GM19239 (cell line): ENCODE measurements around the gene CACNA2D3.

ENCODE experiments used
- DNase-seq: peaks from one replicate; pipeline ENCODE4 v3.0.0; 2011; ENCODE audit warnings: low spot score; ENCODE audit not compliant: insufficient read length
- FAIRE-seq: peaks from 2 replicates; lab custom pipeline; 2011; peaks lifted over from hg19 to GRCh38; lab: Jason Lieb, UNC

Gene CACNA2D3

GRCh38 chr3:54905920-54906319 lies 783.6 kb downstream of the CACNA2D3 start:
- no peak for FAIRE-seq

GRCh38 chr3:54906763-54907162 lies 784.4 kb downstream of the CACNA2D3 start:
- DNase-seq, result no peak
- no peak for FAIRE-seq

More at GRCh38 chr3:54905920-54906319, 783.6 kb downstream of the CACNA2D3 start:
- no peak for DNase-seq

- no peak for DNase-seq
- no peak for FAIRE-seq
These were observed 786.8 kb downstream of the CACNA2D3 start for GRCh38 chr3:54909191-54909590.

DNA sequence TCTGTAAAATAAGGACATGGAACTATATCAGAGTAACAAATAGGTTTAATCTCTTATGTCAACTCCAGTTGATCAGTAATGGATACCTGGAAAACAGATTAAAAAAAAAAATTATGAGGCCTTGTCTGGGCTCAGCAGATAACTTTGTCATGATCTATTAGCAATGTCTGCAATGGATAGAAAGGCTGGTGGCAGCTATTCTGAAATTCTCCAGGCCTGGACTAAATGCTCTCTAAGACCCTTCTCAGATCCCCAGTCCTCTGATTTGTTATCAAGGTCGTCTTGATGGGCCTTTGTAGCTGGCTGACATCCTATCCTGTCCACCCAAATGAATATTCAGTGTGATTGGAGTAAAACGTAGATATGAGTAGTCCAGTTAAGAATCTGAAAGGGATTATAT lies 791.8 kb downstream of the CACNA2D3 start:
- DNase-seq (no peak), FAIRE-seq (no peak)

DNA sequence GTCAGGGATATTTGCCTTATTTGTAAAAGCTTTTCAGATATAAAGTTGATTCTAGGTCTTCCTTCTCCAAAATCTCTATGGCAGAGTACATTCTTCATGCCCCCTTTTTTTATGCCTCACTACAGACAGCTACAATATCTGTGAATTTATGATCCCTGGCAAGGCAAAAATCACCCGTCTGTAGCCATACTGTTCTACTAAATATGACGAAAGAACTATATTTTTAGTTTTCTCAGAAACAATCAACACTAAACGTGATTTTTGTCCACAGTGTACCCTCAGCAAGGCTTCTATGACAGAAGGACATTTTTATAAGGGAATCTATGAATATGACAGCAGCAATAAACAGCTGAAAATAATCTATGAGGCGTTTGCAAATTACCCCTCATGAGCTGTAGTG lies 792.8 kb downstream of the CACNA2D3 start:
- DNase-seq, result no peak
- FAIRE-seq, result no peak

DNA sequence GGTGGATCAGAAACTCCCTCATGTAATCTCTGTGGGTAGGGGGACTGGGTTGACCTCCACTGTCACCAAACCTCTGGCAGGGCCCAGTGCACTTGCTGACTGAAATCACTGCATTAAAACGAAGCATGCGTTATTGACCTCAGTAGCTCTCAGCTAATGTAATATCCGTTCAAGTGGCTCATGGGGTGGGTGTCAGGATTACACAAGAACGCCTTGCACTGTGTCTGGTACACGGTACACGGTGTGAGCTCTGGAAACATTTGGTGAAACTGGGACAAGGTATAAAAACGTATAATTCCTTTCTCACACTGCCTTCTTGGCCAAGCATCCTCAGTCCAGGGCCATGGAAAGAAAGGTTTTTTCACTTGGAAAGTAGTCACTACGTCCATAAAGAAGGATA lies 793.6 kb downstream of the CACNA2D3 start:
- no peak for FAIRE-seq
- no peak for DNase-seq

- FAIRE-seq (no peak), DNase-seq (no peak)
These were observed 794.4 kb downstream of the CACNA2D3 start for GRCh38 chr3:54916732-54917131.

DNA sequence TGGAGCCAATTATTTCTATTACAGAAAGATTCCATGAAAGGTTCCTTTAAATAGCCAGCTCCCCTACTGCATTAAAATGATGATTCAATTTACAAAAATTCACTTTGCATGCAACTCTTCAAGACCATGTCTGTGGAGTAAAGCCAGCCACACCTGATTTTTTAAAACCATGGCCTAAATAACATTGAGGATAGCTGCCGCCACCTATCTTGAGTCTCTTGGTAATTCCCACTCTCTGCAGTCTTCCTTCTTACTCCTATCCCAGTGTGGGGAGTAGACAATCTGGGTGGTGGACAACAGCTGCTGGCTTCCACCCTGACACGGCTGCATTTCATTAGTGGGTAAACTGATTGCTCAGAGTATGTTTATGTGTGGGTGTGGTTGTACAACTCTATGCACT lies 794.8 kb downstream of the CACNA2D3 start:
- DNase-seq (no peak), FAIRE-seq (no peak)

- DNase-seq (no peak), FAIRE-seq (no peak)
These were observed 795.5 kb downstream of the CACNA2D3 start for GRCh38 chr3:54917862-54918261.

DNA sequence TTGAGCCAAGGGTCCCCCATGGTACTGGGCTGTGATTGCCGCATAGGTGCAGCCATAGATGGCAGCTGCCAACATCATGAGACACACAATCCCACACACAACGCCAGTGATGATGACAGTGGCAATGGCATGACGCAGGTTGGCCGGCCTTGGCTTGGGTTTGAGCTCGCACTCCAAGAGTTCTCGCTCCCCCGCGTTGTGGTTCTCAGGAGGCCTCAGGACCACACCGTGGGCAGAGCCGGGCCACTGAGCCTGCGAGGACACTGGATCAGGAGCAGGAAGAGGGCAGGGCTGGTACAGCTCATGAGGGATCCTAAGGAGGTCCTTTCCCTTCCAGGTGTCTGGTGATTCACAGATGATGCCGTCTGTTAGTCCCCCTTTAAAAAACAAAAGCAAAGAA lies 796.2 kb downstream of the CACNA2D3 start:
- FAIRE-seq (no peak), DNase-seq (no peak)

DNA sequence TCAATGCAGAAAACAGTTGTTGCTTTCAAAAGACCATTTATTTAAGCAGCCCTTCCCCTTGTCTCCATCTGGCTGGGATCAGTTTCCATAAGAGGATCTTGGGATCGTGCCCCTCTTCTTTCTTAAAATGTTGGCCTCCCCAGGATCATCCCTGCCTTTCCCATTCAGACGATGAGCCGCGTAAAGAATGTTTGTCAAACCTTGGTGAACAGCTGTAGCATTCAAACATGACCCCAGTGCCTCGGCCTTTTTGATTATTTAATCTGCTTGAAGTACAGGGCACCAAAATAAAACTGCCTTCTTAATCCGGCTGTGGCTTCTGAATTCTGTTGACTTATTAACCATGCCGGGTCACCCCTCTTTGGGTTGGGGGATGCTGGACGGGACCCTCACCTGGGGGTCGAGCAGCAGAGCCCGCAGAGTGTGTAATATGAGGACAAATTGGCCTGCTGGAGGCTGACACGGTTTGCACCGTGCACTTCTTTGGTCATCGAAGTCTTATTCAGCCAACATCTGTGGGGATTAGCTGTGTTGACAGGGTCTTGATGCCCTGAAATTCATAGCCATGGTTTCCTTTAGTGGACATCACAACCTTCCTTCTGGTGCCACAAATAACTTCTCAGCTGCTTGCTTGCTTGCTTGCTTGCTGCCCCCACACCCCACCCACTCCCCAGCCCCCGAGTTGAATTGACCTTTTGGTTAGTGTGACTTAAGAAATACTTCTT lies 805.9 kb downstream of the CACNA2D3 start, which contains the start of gene LRTM1:
TSS of gene LRTM1 (minus strand) at position 14 of the 725 bp plus-strand sequence. CDS start 148 bp downstream, outside the sequence.
- DNase-seq (no peak), FAIRE-seq (no peak)

DNA sequence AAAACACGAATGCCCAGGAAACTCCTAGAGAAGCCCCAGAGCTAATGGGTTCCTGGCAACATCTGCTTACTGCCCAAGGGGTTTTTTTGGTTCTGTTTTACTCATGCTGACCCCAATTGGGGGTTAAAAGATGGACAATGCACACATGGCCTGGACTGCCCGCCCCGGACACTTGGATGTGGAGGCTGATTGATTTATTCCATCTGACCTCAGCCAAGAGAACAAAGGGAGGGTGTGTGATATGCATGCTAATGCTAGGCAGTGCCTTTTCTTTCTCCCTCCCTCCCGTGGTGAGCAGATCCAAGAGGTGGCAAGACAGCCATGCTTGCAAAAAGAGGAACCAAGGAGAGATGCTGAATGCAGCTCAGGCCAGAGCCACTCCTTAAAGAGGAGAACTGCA lies 808.8 kb downstream of the CACNA2D3 start:
- DNase-seq (no peak), FAIRE-seq (no peak)

- FAIRE-seq (no peak), DNase-seq (no peak)
These were observed 810.3 kb downstream of the CACNA2D3 start for GRCh38 chr3:54932606-54933005.

- no peak for FAIRE-seq
- DNase-seq, result no peak
These were observed 813.5 kb downstream of the CACNA2D3 start for GRCh38 chr3:54935869-54936268.

DNA sequence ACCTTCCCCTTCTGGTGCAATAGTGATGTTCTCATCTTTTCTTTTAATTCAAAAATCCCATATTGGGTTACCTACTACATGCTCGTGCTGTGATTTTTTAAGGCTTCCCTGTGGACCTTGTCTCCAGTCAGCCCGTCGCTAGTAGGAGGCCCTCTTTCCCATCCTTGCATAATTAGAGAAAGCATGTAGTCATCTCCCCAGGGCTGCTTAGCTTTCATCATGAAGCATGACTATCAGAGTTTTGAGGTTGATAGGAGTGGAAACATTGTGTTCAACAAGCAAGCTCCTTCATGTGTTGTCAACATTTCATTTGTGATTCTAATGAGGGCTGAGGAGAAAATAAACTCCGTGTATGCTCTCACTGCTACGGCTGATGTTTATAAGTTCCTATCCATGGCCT lies 814.2 kb downstream of the CACNA2D3 start:
- DNase-seq (no peak), FAIRE-seq (no peak)

DNA sequence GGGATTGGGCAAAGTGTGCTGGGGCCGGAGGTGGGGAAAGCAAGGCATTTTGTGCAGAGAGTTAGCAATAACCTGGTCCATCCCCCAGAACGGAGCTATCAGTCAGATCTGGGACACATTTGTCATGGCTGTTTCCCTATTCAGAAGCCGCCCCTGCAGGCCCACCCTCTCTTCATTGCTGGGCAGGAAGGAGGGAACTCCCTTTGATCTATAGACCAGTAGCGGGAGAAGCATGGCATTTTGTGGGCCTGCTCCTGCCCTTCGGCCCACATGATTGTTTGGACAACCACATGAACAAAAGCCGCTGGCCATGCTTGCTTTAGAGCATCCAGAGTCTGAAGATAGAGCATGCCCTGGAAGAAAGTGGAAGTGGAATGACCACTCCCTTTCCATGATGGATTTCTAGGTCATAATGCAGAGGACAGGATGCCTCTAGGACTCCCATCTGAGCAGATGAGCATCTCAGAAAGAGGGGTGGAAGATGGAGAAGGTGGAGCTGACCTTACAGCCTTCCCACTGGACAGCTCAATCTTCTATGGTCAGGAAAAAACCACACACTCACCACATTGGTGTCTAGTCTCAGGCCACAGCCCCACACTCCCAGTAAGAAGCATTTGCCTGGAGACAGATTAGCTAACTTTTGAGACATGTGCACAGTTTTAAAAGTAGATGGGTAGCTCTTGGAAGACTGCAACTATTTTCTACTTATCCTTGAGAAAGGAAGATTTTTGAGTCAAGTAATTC lies 817.4 kb downstream of the CACNA2D3 start:
- FAIRE-seq, result no peak

GRCh38 chr3:54940971-54941370 lies 818.6 kb downstream of the CACNA2D3 start:
- no peak for FAIRE-seq
- no peak for DNase-seq

More for the DNA sequence above, 817.4 kb downstream of the CACNA2D3 start:
- DNase-seq, result no peak

GRCh38 chr3:54941690-54942362 lies 819.5 kb downstream of the CACNA2D3 start:
- FAIRE-seq (no peak), DNase-seq (no peak)

DNA sequence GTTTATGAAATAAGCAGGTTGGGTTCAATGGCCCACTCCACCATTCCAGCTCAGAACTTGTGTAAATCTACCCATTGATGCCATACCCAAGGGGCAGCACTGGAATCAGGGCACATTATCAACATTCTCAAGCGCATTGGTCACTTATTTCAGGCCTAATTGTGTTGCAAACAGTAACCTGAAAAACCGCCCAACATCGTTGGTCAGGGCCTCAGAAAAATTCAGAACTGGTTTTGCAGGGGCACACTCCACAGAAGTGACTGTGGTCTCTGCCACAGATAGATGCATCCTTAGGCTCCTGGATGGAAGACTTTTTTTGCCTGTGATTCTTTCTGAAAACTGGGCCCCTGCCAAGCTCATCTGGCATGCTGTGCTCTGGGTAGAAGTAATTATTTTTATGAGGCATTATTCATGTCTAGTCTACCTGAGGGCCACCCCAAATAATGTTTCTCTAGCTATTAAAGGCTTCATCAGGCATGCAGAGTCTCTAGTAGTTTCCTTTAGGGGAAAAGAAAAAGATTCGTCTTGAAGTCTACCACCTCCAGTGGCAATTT lies 827.2 kb downstream of the CACNA2D3 start:
- DNase-seq (no peak), FAIRE-seq (no peak)

GRCh38 chr3:54950391-54951003 lies 828.1 kb downstream of the CACNA2D3 start:
- DNase-seq, result no peak

More at GRCh38 chr3:54950391-54951003, 828.1 kb downstream of the CACNA2D3 start:
- FAIRE-seq, result no peak
